IgD-negative memory B cell (primary cell): ENCODE measurements around the gene RNF166. TPM values are rescaled to one million over a fixed set of nuclear protein-coding genes. Genes with fewer than 3 reads are reported as not detected.

Source experiments
- H3K27ac Mint-ChIP-seq, 3 donors: one replicate each; pipeline ENCODE4 v1.8.0; 2020 to 2022; ENCODE audit warnings: mild to moderate bottlenecking in 3 of 3, mixed read lengths in 3 of 3, moderate library complexity in 1 of 3
- H3K27me3 Mint-ChIP-seq: one replicate; pipeline ENCODE4 v1.8.0; 2021; ENCODE audit warnings: mixed read lengths
- H3K36me3 Mint-ChIP-seq: one replicate; pipeline ENCODE4 v1.8.0; 2020; ENCODE audit warnings: mild to moderate bottlenecking, mixed read lengths
- H3K4me1 Mint-ChIP-seq, 3 donors: one replicate each; pipeline ENCODE4 v1.8.0; 2020 to 2022; ENCODE audit warnings: mixed read lengths in 3 of 3, mild to moderate bottlenecking in 1 of 3
- H3K4me3 Mint-ChIP-seq, 4 donors: one replicate each; pipeline ENCODE4 v1.8.0; 2020 to 2022; ENCODE audit warnings: mild to moderate bottlenecking in 4 of 4, mixed read lengths in 4 of 4, moderate library complexity in 3 of 4
- H3K9me3 Mint-ChIP-seq, 3 donors: one replicate each; pipeline ENCODE4 v1.8.0; 2020 to 2021; ENCODE audit warnings: mixed read lengths in 3 of 3, mild to moderate bottlenecking in 1 of 3
- polyA plus RNA-seq: library from polyadenylated mRNA; unstranded; fragments of 300-500 nt; fragmentation: Illumina TruSeq; gene quantifications from one replicate; pipeline ENCODE4 v1.2.3, GENCODE V29; 2021

RNF166 gene
- polyA plus RNA-seq, 1 donor from 2014 or later: 33.9 TPM

DNA sequence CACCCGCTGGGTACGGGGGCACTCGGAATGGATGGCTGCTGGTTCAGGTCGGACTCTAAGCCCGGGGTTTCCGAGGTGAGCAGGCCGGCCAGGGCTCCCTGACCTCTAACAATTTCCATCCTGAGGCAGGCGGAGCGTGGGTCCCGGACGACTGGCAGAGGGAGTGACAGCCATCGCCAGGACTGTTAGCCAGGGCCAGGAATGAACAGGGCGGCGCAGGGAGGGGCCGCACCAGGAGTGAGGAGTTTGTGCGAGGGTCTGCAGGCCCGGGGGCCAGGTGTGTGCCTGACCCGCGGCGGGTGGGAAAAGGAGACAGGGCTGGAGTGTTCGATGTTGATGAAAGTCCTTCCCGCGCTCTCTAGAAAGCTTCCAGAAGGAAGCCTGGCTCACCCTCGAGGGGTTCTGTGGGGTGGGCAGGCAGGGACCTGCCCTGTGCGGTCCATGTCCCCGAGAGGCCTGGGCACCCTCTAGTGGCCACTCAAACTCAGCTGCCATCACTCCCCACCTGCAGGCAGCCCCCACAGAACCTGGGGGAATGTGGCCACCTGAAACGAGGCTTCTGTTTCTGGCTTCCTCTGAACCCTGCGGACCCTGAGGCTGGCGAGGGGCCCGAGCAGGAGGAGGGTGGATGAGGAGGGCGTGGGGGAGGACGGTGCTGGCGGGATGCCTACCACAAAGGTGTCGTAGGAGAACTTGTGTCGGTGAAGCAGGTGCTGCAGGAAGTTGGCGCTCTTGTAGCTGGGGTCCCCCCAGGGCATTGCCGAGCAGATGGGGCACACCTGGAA lies 8.2 kb downstream of the RNF166 start:
- H3K4me3 Mint-ChIP-seq: peak overlapping the region in 3 of 4 donors; percentile 66 to 85 (median 75)
- H3K4me1 Mint-ChIP-seq: peaks cover 26 to 28% (median 26%) of the 10 kb centered on the region in 3 donors
- H3K27me3 Mint-ChIP-seq: no peaks in the 10 kb centered on the region
- no peaks in the 10 kb centered on the region for H3K36me3 Mint-ChIP-seq
- no peaks in the 10 kb centered on the region for H3K9me3 Mint-ChIP-seq
- peak overlapping the region; percentile 80 to 96 (median 85) for H3K27ac Mint-ChIP-seq

DNA sequence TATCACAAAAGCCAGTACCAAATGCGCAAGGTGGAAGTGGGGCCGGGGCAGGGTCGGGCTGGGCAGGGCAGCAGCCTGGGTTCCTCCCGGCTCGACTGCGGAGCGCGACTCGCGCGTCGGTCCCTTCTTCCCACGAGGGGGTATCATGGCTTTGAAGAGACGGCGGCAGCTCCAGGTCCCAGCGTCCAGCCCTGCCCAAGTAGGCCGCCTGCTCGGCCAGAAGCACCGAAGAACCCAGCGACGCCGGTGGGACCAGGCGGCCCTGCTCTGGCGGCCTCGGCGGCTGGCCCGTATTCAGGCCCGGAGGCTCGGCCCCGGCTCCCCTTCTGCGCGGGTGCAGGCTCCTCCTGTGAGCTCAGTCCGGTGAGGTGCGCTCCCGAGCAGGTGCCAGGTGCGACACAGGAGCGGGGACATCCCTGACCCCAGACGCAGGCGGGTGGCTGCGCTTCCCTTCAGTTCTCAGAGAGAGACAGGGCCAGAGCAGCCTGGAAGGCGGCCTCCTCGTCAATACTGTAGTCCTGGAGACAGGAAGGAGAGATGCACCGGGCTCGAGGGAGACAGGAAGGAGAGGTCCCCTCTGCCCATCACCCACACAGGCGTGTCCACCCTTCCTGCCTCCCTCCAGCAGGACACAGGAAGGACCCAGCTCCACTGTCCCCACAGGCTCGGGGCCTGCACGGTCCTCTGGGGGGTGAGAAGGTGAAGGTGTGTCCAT lies 8.9 kb downstream of the RNF166 start:
- Mint-ChIP-seq H3K36me3 (no peaks in the 10 kb centered on the region), H3K4me1 (peaks cover 20 to 25% (median 23%) of the 10 kb centered on the region in 3 donors), H3K9me3 (no peaks in the 10 kb centered on the region), H3K27ac (peak overlapping the region in 2 of 3 donors; percentile 83 to 96), H3K4me3 (peak overlapping the region in 1 of 4 donors; percentile 1), H3K27me3 (no peaks in the 10 kb centered on the region)

DNA sequence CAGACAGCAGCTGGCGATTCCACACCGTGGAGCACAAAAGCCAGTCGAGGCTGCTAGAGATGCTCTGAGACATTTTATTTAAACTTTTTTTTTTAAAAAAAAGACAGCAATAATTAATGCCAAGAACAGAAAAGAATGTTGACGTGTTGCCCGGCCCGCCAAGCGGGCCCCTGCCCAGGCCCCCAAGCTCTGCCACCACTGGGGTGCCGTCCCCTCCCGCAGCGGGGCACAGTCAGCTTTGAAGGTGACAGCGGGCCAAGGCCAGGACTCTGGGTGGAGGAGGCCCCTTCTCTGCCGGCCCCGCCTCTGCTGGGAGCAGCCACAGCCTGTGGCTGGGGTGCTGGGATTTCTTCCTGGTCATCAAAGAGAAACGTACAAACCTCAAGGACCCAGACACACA lies 9.8 kb downstream of the RNF166 start:
- Mint-ChIP-seq H3K4me3 (no peak overlapping the region), H3K27ac (no peak overlapping the region), H3K27me3 (no peaks in the 10 kb centered on the region), H3K36me3 (no peaks in the 10 kb centered on the region), H3K4me1 (peaks cover 24 to 28% (median 26%) of the 10 kb centered on the region in 3 donors), H3K9me3 (no peaks in the 10 kb centered on the region)

DNA sequence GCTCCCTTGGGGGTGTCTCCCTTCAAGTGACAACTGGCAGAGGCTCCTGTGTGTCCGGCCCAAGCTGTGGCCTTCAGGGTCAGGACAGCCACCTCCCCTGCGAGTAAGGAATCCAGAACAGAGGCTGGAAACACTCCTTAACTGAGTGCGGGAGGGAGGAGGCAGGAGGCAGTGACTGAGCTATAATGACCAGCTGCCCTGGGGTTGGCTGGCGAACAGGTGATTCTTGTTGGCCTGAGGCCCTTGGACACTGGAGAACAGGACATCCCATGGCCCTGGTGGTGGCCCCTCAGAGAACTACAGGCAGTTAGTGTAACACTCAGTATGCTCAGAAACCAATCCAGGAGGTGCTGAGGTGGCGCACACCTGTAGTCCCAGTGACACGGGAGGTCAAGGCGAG lies 10.5 kb downstream of the RNF166 start:
- Mint-ChIP-seq H3K4me3 (no peak overlapping the region), H3K27ac (no peak overlapping the region), H3K9me3 (no peaks in the 10 kb centered on the region), H3K27me3 (no peaks in the 10 kb centered on the region), H3K4me1 (peaks cover 24 to 28% (median 25%) of the 10 kb centered on the region in 3 donors), H3K36me3 (no peaks in the 10 kb centered on the region)

DNA sequence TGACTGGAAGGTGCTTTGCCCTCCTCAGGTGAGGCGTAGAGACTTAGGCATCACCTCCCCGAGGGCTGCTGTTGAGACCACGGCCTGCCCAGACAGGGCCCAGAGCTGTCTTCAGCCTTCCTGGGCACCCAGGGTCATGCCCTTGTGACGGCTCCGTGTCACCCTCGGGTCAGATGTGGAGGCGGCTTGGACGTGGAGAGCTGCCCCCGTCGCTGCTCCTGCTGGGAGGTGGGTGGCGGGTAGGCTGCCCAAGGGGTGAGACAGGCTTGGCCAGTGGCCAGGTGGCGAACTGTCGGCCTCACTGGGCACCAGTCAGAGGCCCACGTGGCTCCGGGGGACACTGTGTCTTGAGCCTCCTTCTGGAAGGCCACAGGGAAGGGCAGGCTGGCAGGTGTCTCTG lies 11.0 kb downstream of the RNF166 start:
- Mint-ChIP-seq H3K27ac (peak overlapping the region in 1 of 3 donors; percentile 23), H3K4me3 (no peak overlapping the region), H3K4me1 (peaks cover 22 to 26% (median 26%) of the 10 kb centered on the region in 3 donors)

DNA sequence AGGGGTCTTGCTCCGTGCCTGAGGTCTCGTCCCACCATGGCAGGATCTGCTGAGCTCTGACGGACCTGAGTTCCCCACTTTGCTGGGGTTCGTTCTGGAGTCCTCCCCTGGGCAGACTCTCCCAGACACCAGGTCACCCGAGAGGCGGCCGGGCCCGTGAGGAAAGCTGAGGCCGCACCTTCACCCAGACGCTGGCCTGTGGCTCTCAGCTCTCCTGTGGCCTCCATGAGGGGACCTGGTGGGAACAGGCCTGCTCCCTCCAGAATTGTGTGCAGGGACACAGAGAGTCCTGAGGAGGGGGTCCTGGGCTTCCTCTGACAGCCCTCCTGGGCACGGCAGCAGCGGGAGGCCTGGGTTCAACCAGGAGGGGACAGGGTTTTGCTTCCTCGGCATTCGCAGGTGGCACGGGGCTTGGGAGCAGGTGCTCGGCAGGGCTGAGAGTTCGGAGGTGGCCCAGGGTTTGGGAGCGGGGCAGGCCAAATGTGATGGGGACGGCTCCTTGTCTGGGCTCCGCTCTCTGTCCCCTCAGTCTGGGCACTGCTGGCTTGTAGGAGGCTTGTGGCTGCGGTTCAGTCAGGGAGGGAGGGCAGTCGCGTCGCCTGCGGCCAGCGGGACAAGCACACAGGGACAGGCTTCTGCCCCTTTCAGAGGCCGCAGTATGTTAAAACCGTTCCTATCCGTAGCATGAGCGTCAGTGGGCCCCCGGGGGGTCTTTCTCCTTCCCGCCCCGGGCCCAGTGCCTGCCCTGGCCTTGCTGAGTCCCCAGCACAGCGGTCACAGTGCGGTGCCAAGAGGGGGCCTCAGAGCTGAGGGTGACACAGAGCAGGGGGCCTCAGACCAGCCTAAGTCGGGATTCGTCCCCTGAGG lies 11.8 kb downstream of the RNF166 start:
- H3K27ac Mint-ChIP-seq: no peak overlapping the region
- no peaks in the 10 kb centered on the region for H3K27me3 Mint-ChIP-seq
- H3K4me3 Mint-ChIP-seq: peak overlapping the region in 1 of 4 donors; percentile 70
- peaks cover 16 to 23% (median 18%) of the 10 kb centered on the region in 3 donors for H3K4me1 Mint-ChIP-seq
- H3K9me3 Mint-ChIP-seq: no peaks in the 10 kb centered on the region
- H3K36me3 Mint-ChIP-seq: no peaks in the 10 kb centered on the region

More for the DNA sequence above, 11.0 kb downstream of the RNF166 start:
- no peaks in the 10 kb centered on the region for H3K27me3 Mint-ChIP-seq
- H3K36me3 Mint-ChIP-seq: no peaks in the 10 kb centered on the region
- H3K9me3 Mint-ChIP-seq: no peaks in the 10 kb centered on the region

DNA sequence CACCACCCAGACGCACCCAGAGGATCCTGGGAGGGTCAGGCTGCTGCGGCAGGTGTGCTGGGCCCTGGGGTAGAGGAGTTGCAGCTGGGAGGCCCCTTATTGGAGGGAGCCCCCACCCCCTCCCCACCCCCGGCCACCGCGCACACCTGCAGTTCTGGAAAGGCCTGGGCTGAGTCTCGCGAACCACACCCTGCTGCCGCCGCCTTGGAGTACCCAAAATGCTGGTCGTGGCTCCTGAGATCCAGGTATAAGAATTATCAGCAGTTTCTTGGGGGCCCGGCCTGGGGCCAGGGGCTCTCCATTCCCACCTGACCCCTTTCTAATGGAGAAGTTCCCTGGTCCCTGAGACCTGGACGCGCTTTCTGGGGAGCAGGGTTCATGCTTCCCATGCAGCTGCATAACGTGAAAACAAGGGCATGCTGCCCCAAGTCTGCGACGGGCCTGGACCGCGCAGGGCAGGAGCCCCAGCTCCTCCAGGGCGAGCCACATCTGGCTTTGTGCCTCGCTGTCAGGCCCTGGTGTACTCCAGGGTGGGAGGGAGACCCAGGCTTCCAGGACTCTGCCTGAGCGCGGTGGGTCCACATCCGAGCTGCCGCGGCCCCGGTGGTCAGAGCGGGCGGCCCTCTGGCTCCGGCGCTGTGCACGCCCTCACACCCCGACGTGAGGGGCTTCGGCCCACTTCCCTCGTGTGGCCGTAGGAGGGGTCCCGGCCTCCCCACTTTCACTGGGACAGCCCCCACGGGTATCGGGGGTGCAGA lies 12.6 kb downstream of the RNF166 start:
- Mint-ChIP-seq H3K27ac (no peak overlapping the region), H3K4me3 (no peak overlapping the region), H3K27me3 (no peaks in the 10 kb centered on the region), H3K9me3 (no peaks in the 10 kb centered on the region), H3K36me3 (no peaks in the 10 kb centered on the region), H3K4me1 (peaks cover 15 to 23% (median 18%) of the 10 kb centered on the region in 3 donors)

DNA sequence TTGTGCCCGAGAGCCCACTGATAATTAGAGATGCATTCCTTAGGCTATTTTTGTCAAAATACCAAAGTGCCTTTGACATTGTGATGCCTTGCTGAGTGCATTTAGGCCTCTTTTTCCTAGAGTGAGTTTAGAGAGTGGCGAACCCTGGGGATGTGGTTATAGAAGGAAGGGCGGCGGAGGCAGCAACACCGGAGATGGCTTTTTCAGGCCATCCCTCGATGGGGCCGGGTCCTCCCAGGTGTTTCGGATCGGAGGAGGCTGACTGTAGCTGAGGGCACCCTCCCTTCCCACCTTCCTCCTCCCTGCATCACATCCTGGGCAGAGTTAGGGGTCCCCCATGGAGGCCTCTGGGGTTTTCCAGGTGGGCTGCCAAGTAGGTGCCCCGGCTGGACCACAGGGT lies 13.3 kb downstream of the RNF166 start:
- Mint-ChIP-seq H3K27ac (peak overlapping the region in 1 of 3 donors; percentile 48), H3K36me3 (no peaks in the 10 kb centered on the region), H3K27me3 (no peaks in the 10 kb centered on the region), H3K4me1 (peaks cover 10 to 20% (median 13%) of the 10 kb centered on the region in 3 donors), H3K4me3 (peak overlapping the region in 2 of 4 donors; percentile 9 to 38), H3K9me3 (no peaks in the 10 kb centered on the region)

DNA sequence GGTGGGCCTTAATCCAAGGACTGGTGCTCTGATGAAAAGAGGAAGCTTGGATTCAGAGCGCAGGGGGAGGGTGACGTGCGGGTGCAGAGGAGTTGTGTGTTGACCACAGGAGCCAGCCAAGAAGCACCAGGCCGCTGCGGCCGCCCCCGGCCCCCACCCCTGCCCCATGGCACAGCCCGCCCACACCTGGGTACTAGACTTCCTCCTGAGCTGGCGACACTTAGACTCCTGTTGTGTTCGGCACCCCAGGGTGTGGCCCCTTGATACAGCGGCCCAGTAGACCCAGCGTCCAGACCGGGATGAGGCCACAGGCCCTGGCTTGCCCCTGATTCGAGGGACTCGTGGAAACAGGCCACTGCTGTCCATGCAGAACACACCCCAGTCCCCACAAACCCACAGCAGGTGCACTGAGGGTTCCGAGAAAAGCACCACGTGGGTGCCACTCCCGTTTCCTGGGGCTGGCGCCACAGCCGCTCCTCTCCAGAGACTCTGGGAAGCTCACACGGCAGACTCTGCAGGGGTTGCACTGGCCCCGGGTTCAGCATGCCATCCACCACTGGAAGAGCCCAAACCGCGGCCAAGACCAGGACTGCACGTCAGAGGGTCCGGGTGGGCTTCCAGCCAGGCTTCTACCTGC lies 14.2 kb downstream of the RNF166 start:
- Mint-ChIP-seq H3K27ac (peak overlapping the region in 2 of 3 donors; percentile 64 to 73), H3K4me3 (peak overlapping the region in 3 of 4 donors; percentile 57 to 84 (median 63)), H3K36me3 (no peaks in the 10 kb centered on the region), H3K27me3 (no peaks in the 10 kb centered on the region), H3K9me3 (no peaks in the 10 kb centered on the region), H3K4me1 (peaks cover 10 to 19% (median 13%) of the 10 kb centered on the region in 3 donors)

DNA sequence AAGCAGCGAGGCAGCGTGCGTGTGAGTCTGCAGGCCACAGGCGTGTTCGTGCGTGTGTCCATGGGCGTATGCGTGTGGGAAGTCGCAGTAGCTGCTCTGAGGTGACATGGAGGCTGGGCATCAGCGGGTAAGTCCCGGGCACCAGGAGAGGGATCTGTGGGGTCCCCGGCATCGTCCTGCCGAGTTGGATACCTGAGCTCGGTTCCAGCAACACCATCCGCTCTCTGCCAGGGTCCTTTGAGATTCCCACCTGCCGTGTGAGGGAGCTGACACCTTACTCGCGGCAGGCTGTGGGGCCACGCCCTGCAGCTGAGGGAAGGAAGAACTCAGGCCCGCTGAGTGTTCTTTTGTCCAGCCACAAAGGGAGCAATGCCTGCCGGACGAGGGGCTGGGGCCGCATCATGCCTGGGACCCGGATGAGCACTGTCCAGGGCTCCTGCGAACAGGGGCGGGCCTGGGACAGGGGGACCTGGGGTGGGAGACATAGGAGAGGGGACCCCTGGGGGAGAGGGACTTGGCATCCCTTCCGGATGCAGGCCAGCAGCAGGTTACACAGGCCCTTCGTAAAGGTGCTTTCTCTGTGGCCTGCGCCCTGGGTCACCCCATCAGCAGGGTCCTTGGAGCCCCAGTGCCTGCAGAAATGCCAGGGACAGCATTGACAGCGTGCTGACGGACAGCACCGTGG lies 14.9 kb downstream of the RNF166 start:
- H3K27me3 Mint-ChIP-seq: no peaks in the 10 kb centered on the region
- peaks cover 10 to 19% (median 13%) of the 10 kb centered on the region in 3 donors for H3K4me1 Mint-ChIP-seq
- no peaks in the 10 kb centered on the region for H3K36me3 Mint-ChIP-seq
- no peaks in the 10 kb centered on the region for H3K9me3 Mint-ChIP-seq
- peak overlapping the region in 1 of 3 donors; percentile 73 for H3K27ac Mint-ChIP-seq
- H3K4me3 Mint-ChIP-seq: peak overlapping the region in 3 of 4 donors; percentile 57 to 89 (median 75)

DNA sequence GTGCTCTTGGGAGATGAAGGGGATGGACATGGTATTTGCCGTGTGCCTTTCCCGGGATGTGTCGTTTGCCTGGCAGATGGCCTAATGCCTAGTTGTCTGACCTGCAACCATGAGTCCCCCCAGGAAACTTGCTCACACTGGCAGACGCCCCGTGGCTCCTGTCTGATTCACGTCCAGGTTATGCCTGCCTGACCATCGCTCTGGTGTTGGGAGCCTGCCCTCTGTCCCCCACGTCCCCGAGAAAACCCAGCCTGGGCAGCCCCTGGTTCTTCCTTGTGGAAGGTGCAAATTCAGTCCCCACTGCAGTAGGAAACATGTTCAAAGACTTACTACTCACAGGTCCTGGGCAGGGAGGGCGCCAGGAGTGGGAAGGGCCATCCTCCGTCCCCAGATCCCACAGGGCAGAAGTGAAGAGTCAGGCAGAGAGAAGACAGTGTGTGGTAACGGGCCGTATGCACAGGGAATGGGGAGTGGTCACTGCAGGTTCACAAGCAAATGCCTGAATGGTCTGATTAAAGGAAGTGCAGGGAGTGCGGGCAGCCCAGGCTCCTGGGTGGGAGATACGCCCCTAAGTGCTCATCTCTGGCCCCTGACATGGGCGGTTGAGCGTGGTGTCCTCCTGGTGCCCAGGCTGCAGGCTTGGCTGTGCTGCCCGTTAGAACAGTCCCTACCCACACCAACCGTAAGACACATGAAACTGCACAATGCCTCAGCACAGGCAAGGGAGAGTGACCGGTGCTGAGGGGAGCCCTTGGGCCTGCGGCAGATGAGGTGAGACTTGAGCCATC lies 15.7 kb downstream of the RNF166 start:
- Mint-ChIP-seq H3K27me3 (no peaks in the 10 kb centered on the region), H3K4me3 (peak overlapping the region in 1 of 4 donors; percentile 89), H3K36me3 (no peaks in the 10 kb centered on the region), H3K27ac (no peak overlapping the region), H3K9me3 (no peaks in the 10 kb centered on the region), H3K4me1 (peaks cover 10 to 19% (median 13%) of the 10 kb centered on the region in 3 donors)

DNA sequence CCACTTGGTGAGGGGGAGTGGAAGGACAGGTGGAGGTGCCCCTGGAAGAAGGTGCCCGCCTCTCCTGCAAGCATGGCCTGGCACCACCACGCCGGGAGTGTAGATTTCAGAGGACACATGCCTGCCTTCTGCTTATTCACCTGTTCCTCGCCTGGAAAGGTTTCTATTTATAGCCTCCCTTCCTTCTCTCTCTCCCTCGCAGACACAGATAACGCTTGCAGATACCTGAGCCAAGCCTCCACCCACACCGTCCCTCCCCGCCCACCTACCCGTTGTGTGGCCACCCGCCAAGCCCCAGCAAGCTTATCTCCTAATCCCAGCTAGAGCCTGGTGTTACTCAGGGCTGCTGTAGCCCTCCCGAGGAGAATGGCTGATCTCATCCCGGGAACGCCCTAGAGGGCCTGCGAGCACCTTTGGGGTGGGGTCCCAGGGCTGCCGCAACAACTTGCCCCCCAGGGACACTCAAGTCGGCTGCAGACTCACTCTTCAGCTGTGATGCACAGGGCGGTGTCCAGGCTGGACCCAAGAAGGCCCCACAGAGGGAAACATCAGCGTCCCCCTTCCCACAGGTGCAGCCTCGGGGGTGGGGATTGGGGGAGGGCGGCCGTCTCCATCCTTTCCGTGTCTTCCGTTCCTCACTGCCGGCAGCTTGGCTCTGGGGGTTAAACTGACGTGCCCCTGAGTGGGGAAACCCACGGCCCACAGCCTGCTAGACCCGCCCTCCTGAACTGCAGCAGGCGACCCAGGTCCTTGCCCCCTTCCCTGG lies 18.0 kb downstream of the RNF166 start:
- Mint-ChIP-seq H3K36me3 (no peaks in the 10 kb centered on the region), H3K9me3 (no peaks in the 10 kb centered on the region), H3K27me3 (no peaks in the 10 kb centered on the region), H3K27ac (peak overlapping the region in 1 of 3 donors; percentile 23), H3K4me3 (peak overlapping the region in 2 of 4 donors; percentile 12 to 28), H3K4me1 (peaks cover 25 to 30% (median 25%) of the 10 kb centered on the region in 3 donors)
